SK-N-SH treated with all-trans-retinoic acid at 6 μM for 48 hours (cell line): ENCODE data around the gene TMEM120B.

Experiments used
- ATAC-seq: fragments of 200-7000 bp; cut with Tn5 transposase; 3 replicates; pipeline ENCODE4 v1.9.1; 2020; ENCODE audit warnings: mild to moderate bottlenecking, moderate library complexity
- ARNTL ChIP-seq: fragments of 450-650 bp; formaldehyde crosslinking; IDR thresholded peaks from 2 replicates; pipeline ENCODE4 v1.5.0; 2020; ENCODE audit warnings: low read depth, mild to moderate bottlenecking, moderate library complexity, borderline replicate concordance
- BACH2 ChIP-seq: fragments of 250-450 bp; sonication (Bioruptor Pico); IDR thresholded peaks from 2 replicates; pipeline ENCODE4 v1.9.0; 2021; ENCODE audit warnings: mild to moderate bottlenecking, borderline replicate concordance
- CREB5 ChIP-seq: fragments of 250-450 bp; sonication (Bioruptor Pico); IDR thresholded peaks from 2 replicates; pipeline ENCODE4 v1.5.1; 2020; ENCODE audit warnings: low read depth, mild to moderate bottlenecking, moderate library complexity
- CSDC2 ChIP-seq: fragments of 250-450 bp; sonication (Bioruptor Pico); IDR thresholded peaks from 2 replicates; pipeline ENCODE4 v1.5.0; 2020; ENCODE audit warnings: mild to moderate bottlenecking, moderate library complexity
- ESRRG ChIP-seq: fragments of 250-450 bp; sonication (Bioruptor Pico); IDR thresholded peaks from 2 replicates; pipeline ENCODE4 v1.6.1; 2021; ENCODE audit warnings: mild to moderate bottlenecking
- GLIS3 ChIP-seq: fragments of 250-450 bp; sonication (Bioruptor Pico); IDR thresholded peaks from 2 replicates; pipeline ENCODE4 v1.5.0; 2020; ENCODE audit warnings: mild to moderate bottlenecking, moderate library complexity
- ISL1 ChIP-seq: fragments of 250-450 bp; sonication (Bioruptor Pico); IDR thresholded peaks from 2 replicates; pipeline ENCODE4 v2.1.2; 2022; ENCODE audit warnings: mild to moderate bottlenecking, moderate library complexity
- POU6F1 ChIP-seq: fragments of 250-450 bp; sonication (Bioruptor Pico); IDR thresholded peaks from 2 replicates; pipeline ENCODE4 v1.8.0; 2021; ENCODE audit warnings: low read depth, mild to moderate bottlenecking, moderate library complexity, borderline replicate concordance
- PPARA ChIP-seq: fragments of 250-450 bp; sonication (Bioruptor Pico); IDR thresholded peaks from 2 replicates; pipeline ENCODE4 v1.5.0; 2020; ENCODE audit warnings: mild to moderate bottlenecking, borderline replicate concordance
- RARB ChIP-seq: fragments of 250-450 bp; sonication (Bioruptor Pico); IDR thresholded peaks from 2 replicates; pipeline ENCODE4 v1.8.0; 2021; ENCODE audit warnings: mild to moderate bottlenecking, moderate library complexity
- SNAI2 ChIP-seq: fragments of 250-450 bp; sonication (Bioruptor Pico); IDR thresholded peaks from 2 replicates; pipeline ENCODE4 v1.5.0; 2020; ENCODE audit warnings: mild to moderate bottlenecking, moderate library complexity
- TCF4 ChIP-seq: fragments of 250-450 bp; sonication (Bioruptor Pico); IDR thresholded peaks from 2 replicates; pipeline ENCODE4 v1.8.0; 2021; ENCODE audit warnings: mild to moderate bottlenecking, moderate library complexity, borderline replicate concordance
- TOX ChIP-seq: fragments of 250-450 bp; sonication (Bioruptor Pico); IDR thresholded peaks from 2 replicates; pipeline ENCODE4 v1.8.0; 2021; ENCODE audit warnings: mild to moderate bottlenecking, moderate library complexity, borderline replicate concordance
- ZC3H10 ChIP-seq: fragments of 250-450 bp; sonication (Bioruptor Pico); IDR thresholded peaks from 2 replicates; pipeline ENCODE4 v1.5.1; 2021; ENCODE audit warnings: mild to moderate bottlenecking, moderate library complexity
- ZFP30 ChIP-seq: fragments of 450-650 bp; formaldehyde crosslinking; IDR thresholded peaks from 2 replicates; pipeline ENCODE4 v1.5.0; 2022; ENCODE audit warnings: mild to moderate bottlenecking, moderate library complexity
- ZNF565 ChIP-seq: fragments of 450-650 bp; formaldehyde crosslinking; conservative IDR thresholded peaks from 2 replicates; pipeline ENCODE4 v1.5.0; 2020; ENCODE audit warnings: low read depth, mild to moderate bottlenecking, moderate library complexity
- ZNF70 ChIP-seq: fragments of 450-650 bp; formaldehyde crosslinking; IDR thresholded peaks from 2 replicates; pipeline ENCODE4 v1.5.0; 2020; ENCODE audit warnings: mild to moderate bottlenecking, moderate library complexity
- ZNF8 ChIP-seq: fragments of 450-650 bp; formaldehyde crosslinking; IDR thresholded peaks from 2 replicates; pipeline ENCODE4 v1.5.0; 2020; ENCODE audit warnings: mild to moderate bottlenecking, moderate library complexity
- TF ChIP-seq, protein P1 (sequence below): fragments of 250-450 bp; sonication (Bioruptor Pico); IDR thresholded peaks from 2 replicates; pipeline ENCODE4 v1.8.0; 2020; ENCODE audit warnings: mild to moderate bottlenecking, moderate library complexity, borderline replicate concordance
- TF ChIP-seq, protein P2 (sequence below): fragments of 250-450 bp; sonication (Bioruptor Pico); IDR thresholded peaks from 2 replicates; pipeline ENCODE4 v1.5.1; 2021; ENCODE audit warnings: mild to moderate bottlenecking, moderate library complexity

The TMEM120B gene

DNA sequence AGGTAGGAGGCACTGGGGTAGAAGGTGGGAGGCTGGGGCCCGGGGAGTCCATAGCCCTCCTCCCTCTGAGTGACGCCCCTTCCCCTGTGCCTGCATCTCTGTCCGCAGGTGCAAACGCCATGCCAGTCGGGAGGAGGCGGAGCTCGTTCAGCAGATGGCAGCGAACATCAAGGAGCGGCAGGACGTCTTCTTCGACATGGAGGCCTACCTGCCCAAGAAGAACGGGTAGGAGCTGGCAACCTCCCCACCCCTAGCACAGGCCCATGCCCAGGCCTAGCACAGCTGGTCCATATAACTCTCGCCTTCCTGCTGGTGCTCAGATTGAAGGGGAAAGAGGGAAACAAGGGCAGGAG lies 35.6 kb downstream of the TMEM120B start:
- TF ChIP-seq CREB5 (CRISPR knock-in tag) (no peak), ZC3H10 (CRISPR knock-in tag) (no peak), ESRRG (CRISPR knock-in tag) (no peak), BACH2 (CRISPR knock-in tag) (no peak), PPARA (CRISPR knock-in tag) (no peak), ZNF8 (CRISPR knock-in tag) (no peak), TOX (no peak), ZFP30 (no peak), ZNF565 (CRISPR knock-in tag) (no peak), ARNTL (no peak), GLIS3 (CRISPR knock-in tag) (no peak), ZNF70 (CRISPR knock-in tag) (no peak), POU6F1 (no peak), RARB (CRISPR knock-in tag) (no peak), TCF4 (CRISPR knock-in tag) (no peak)
- TF ChIP-seq, protein P1, sequence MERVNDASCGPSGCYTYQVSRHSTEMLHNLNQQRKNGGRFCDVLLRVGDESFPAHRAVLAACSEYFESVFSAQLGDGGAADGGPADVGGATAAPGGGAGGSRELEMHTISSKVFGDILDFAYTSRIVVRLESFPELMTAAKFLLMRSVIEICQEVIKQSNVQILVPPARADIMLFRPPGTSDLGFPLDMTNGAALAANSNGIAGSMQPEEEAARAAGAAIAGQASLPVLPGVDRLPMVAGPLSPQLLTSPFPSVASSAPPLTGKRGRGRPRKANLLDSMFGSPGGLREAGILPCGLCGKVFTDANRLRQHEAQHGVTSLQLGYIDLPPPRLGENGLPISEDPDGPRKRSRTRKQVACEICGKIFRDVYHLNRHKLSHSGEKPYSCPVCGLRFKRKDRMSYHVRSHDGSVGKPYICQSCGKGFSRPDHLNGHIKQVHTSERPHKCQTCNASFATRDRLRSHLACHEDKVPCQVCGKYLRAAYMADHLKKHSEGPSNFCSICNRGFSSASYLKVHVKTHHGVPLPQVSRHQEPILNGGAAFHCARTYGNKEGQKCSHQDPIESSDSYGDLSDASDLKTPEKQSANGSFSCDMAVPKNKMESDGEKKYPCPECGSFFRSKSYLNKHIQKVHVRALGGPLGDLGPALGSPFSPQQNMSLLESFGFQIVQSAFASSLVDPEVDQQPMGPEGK (CRISPR knock-in tag): no peak
- TF ChIP-seq, all 23 proteins: peak for 0
- ATAC-seq: peak; percentile 55

- no peak for TF ChIP-seq ZFP30
- TF ChIP-seq, protein P1 (CRISPR knock-in tag): no peak
- TF ChIP-seq, protein P2, sequence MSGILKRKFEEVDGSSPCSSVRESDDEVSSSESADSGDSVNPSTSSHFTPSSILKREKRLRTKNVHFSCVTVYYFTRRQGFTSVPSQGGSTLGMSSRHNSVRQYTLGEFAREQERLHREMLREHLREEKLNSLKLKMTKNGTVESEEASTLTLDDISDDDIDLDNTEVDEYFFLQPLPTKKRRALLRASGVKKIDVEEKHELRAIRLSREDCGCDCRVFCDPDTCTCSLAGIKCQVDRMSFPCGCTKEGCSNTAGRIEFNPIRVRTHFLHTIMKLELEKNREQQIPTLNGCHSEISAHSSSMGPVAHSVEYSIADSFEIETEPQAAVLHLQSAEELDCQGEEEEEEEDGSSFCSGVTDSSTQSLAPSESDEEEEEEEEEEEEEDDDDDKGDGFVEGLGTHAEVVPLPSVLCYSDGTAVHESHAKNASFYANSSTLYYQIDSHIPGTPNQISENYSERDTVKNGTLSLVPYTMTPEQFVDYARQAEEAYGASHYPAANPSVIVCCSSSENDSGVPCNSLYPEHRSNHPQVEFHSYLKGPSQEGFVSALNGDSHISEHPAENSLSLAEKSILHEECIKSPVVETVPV (CRISPR knock-in tag): no peak
- TF ChIP-seq GLIS3 (CRISPR knock-in tag): no peak
- no peak for TF ChIP-seq ZNF565 (CRISPR knock-in tag)
- TF ChIP-seq BACH2 (CRISPR knock-in tag): no peak
- TF ChIP-seq SNAI2: no peak
- no peak for TF ChIP-seq ZNF70 (CRISPR knock-in tag)
- no peak for TF ChIP-seq ISL1 (CRISPR knock-in tag)
- TF ChIP-seq TCF4 (CRISPR knock-in tag): no peak
- TF ChIP-seq ZNF8 (CRISPR knock-in tag): no peak
- TF ChIP-seq ESRRG (CRISPR knock-in tag): no peak
- TF ChIP-seq PPARA (CRISPR knock-in tag): no peak
- peak; percentile 93 for ATAC-seq
Measured at GRCh38 chr12:121748571-121749265, 36.2 kb downstream of the TMEM120B start.

DNA sequence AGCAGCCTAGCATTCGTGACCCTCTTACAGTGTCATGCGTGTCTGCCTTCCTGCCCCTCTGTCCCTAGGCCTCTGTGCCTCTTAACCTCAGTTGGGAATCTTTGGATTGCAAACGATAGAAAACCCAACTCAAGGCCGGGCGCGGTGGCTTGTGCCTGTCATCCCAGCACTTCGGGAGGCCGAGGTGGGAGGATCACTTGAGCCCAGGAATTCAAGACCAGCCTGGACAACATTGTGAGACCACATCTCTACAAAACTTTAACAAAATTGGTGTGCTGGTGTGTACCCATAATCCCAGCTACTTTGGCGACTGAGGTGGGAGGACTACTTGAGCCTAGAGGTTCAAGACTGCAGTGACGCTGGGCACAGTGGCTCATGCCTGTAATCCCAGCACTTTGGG lies 36.7 kb downstream of the TMEM120B start:
- no peak for ATAC-seq

More for the DNA sequence above, 36.7 kb downstream of the TMEM120B start:
- TF ChIP-seq TOX (no peak), CSDC2 (CRISPR knock-in tag) (no peak), ZC3H10 (CRISPR knock-in tag) (no peak), ESRRG (CRISPR knock-in tag) (no peak), POU6F1 (no peak), GLIS3 (CRISPR knock-in tag) (no peak), SNAI2 (no peak)
- TF ChIP-seq, protein P1 (CRISPR knock-in tag): no peak
